ENCODE measurements around the gene ITGB2.

DNA sequence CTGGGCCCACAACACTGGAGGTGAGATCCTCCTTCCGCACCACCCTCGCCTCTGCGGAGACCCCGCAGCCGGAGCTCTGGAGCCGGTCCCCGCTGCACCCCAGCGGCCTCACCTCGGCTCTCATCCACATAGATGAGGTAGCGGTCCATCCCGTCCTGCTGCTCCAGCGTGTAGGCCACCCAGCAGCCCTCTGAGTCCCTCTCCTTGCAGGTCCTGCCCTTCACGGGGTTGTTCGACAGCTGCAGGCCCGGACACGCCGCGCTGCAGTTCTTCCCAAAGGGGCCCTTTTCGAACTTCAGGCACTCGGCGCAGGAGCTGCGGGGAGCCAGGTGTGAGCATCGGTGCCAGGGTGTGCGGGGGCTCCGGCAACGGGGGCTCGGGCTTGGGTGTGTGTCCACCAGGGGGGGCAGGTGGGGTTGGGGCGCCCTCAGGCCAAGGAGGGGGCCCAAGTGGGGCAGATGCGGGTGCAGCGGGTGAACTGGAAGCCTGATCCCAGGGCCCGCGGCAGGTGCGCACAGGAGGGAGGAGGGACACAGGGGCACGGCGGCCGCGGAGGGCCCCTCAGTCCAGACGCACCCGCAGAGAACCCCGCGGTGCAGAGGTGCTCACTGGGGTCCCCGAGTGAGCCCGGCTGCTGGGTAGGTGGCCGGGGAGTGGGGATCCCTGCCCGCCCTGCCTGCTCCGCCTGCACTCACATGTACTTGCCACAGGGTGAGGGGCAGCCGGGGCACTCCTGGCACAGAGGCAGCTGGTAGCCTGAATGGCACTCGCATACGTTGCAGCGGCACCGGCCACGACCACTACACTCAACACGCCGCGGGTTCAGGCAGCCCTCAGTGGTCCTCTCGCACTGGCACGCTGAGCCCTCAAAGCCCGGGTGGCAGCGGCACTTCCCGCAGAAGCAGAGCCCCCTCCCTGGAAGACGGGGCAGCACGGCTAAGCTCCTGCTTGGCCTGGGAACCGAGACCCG, 31.8 kb downstream of the ITGB2 start:
- TF ChIP-seq, protein P1, sequence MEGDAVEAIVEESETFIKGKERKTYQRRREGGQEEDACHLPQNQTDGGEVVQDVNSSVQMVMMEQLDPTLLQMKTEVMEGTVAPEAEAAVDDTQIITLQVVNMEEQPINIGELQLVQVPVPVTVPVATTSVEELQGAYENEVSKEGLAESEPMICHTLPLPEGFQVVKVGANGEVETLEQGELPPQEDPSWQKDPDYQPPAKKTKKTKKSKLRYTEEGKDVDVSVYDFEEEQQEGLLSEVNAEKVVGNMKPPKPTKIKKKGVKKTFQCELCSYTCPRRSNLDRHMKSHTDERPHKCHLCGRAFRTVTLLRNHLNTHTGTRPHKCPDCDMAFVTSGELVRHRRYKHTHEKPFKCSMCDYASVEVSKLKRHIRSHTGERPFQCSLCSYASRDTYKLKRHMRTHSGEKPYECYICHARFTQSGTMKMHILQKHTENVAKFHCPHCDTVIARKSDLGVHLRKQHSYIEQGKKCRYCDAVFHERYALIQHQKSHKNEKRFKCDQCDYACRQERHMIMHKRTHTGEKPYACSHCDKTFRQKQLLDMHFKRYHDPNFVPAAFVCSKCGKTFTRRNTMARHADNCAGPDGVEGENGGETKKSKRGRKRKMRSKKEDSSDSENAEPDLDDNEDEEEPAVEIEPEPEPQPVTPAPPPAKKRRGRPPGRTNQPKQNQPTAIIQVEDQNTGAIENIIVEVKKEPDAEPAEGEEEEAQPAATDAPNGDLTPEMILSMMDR (IDR thresholded peaks at IDR 0.05; ENCODE audit: low read length) = no peak
- no peak for TF ChIP-seq EZH2 (IDR thresholded peaks at IDR 0.05; ENCODE audit: borderline replicate concordance, low read length)

Measured in OCI-LY1 (cell line).